ENCODE data around the gene GPR183. TPM values are rescaled to one million over a fixed set of nuclear protein-coding genes. Genes with fewer than 3 reads are reported as not detected.

GPR183 gene, protein sequence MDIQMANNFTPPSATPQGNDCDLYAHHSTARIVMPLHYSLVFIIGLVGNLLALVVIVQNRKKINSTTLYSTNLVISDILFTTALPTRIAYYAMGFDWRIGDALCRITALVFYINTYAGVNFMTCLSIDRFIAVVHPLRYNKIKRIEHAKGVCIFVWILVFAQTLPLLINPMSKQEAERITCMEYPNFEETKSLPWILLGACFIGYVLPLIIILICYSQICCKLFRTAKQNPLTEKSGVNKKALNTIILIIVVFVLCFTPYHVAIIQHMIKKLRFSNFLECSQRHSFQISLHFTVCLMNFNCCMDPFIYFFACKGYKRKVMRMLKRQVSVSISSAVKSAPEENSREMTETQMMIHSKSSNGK
- total RNA-seq (2022; extraction: Qiagen RNA extraction; ENCODE audit: low read depth) = not detected in 5 replicates

DNA sequence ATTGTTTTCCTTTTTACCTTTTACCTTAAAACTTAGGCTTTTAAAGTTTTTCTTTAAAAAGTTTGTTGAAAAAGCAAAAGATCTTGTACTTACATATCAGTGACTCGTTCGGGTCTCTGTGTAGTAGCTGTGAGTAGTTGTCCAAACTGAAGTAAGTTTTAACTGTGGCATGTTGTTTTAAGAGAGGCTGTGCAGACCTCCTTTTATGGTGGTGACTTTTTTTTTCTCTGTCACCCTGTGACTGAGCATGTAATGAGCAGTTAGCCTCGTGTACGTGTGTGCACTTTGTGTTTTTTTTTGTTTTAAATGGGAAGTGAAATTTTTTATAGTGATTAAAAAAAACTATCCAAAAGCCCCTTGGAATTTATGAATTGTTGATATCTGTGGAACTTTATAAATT is at the start of gene GPR183:
TSS of gene GPR183 (minus strand) at position 153 of the 400 bp plus-strand sequence. CDS start 11,254 bp downstream, outside the sequence.

DNA sequence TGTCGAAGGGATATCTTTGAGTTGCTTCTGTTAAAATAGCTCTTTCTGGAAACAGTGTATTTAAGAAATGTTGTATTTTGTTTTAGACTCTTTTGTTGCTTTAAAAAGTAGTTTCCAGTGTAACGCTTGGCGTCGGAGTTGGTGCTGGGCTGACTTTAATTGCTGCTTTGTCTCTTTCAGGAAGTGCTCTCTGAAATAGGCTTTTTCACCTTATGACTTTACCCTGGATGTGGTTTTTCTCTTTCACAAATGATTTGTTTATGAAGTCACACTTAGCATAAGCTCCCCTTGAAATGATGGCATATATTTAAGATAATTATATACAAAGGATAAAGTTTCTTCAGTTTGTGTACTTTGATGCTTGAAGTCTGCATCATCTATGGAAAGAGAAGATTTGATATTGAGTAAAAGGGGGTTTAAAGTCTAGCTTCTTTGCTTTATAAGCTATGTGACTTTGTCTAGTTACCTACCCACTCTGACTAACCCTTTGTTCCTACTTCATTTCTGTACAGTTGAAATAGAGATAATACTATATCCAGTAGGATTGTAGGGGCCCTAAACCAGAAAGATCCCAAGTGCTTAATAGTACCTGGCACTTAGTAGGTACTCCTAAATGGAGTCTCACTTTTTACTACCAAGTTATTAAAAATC is 48.9 kb downstream of the GPR183 start, which contains the start of gene GPR18:
TSS of gene GPR18 (minus strand) at position 170 of the 651 bp plus-strand sequence. CDS start 2,507 bp downstream, outside the sequence.

Other genes starting within 250 kb of the GPR183 start
- gene UBAC2, start 106.5 kb downstream of the GPR183 start, total RNA-seq (2022; extraction: Qiagen RNA extraction; ENCODE audit: low read depth) = 52.9 to 66.1 TPM (median 63.5 TPM) in 5 replicates
- not detected in 5 replicates for gene GPR18, start 49.0 kb downstream of the GPR183 start, total RNA-seq (2022; extraction: Qiagen RNA extraction; ENCODE audit: low read depth)
- 38.2 to 63.3 TPM (median 58.8 TPM) in 5 replicates for gene TM9SF2, start 194.1 kb upstream of the GPR183 start, total RNA-seq (2022; extraction: Qiagen RNA extraction; ENCODE audit: low read depth)

Measured in A549 treated with ZK216348 at 1 μM for 4 hours (cell line).